Osteoblast (primary cell): ENCODE results near the gene SLC25A22. TPM values are rescaled to one million over a fixed set of nuclear protein-coding genes. Genes with fewer than 3 reads are reported as not detected.

ENCODE experiments used
- DNase-seq: peaks from one replicate; pipeline ENCODE4 v3.0.0; 2011; ENCODE audit warnings: low spot score, mixed read lengths; ENCODE audit not compliant: insufficient read length; ENCODE audit errors: missing footprints
- H2AFZ ChIP-seq: 2 replicates; pipeline ENCODE4 v1.6.0; 2011; ENCODE audit warnings: mild to moderate bottlenecking, low read length
- H3K27ac ChIP-seq: 2 replicates; pipeline ENCODE4 v1.5.1; 2011; ENCODE audit warnings: mild to moderate bottlenecking, low read depth, low read length, moderate library complexity
- H3K27me3 ChIP-seq: 2 replicates; pipeline ENCODE4 v1.6.0; 2012; ENCODE audit warnings: mild to moderate bottlenecking, control low read depth, inconsistent platforms, low read length, moderate library complexity; ENCODE audit not compliant: insufficient read depth
- H3K36me3 ChIP-seq: 2 replicates; pipeline ENCODE4 v1.5.1; 2011; ENCODE audit warnings: mild to moderate bottlenecking, low read length, control low read depth, moderate library complexity; ENCODE audit not compliant: insufficient read depth
- H3K4me1 ChIP-seq: 2 replicates; pipeline ENCODE4 v1.5.1; 2011; ENCODE audit warnings: mild to moderate bottlenecking, low read length, control low read depth, moderate library complexity; ENCODE audit not compliant: insufficient read depth
- H3K4me2 ChIP-seq: 2 replicates; pipeline ENCODE4 v1.6.0; 2011; ENCODE audit warnings: mild to moderate bottlenecking, low read length; ENCODE audit not compliant: insufficient read depth
- H3K4me3 ChIP-seq: fragments of 200-600 bp; sonication (generic); 3 replicates; pipeline ENCODE4 v1.5.1; 2012; ENCODE audit warnings: mild to moderate bottlenecking, low read length, inconsistent platforms; ENCODE audit not compliant: insufficient read depth
- H3K79me2 ChIP-seq: 2 replicates; pipeline ENCODE4 v1.6.0; 2012; ENCODE audit warnings: mild to moderate bottlenecking, low read length, control low read depth, inconsistent platforms; ENCODE audit not compliant: insufficient read depth
- H3K9me3 ChIP-seq: 2 replicates; pipeline ENCODE4 v1.5.1; 2011; ENCODE audit warnings: low read depth, low read length, control low read depth
- H4K20me1 ChIP-seq: 2 replicates; pipeline ENCODE4 v1.6.0; 2012; ENCODE audit warnings: mild to moderate bottlenecking, low read length, control low read depth; ENCODE audit not compliant: insufficient read depth
- CTCF ChIP-seq: IDR thresholded peaks from 2 replicates; pipeline ENCODE4 v1.5.1; 2011; ENCODE audit warnings: mild to moderate bottlenecking, low read depth, low read length, moderate library complexity; ENCODE audit errors: extremely low read depth
- total RNA-seq: library from RNA; depleted of rRNA; stranded (reverse); fragments of >200 nt; gene quantifications from 2 replicates; pipeline ENCODE4 v1.2.3, GENCODE V29; 2012

Gene SLC25A22
- total RNA-seq, 1 donor = 9.0 TPM

GRCh38 chr11:826227-826621 is 28.1 kb upstream of the SLC25A22 start:
- no peak overlapping the region for H3K27ac ChIP-seq
- no peak overlapping the region for H2AFZ ChIP-seq
- no peaks in the 10 kb centered on the region for H3K27me3 ChIP-seq
- peaks cover 13% of the 10 kb centered on the region for H3K36me3 ChIP-seq
- H3K4me1 ChIP-seq = peaks cover 35% of the 10 kb centered on the region
- peaks cover 32% of the 10 kb centered on the region for H4K20me1 ChIP-seq
- peaks cover 14% of the 10 kb centered on the region for H3K79me2 ChIP-seq
- H3K4me2 ChIP-seq = no peak overlapping the region
- no peak overlapping the region for H3K4me3 ChIP-seq
- no peak for DNase-seq
- TF ChIP-seq CTCF = no peak
- H3K9me3 ChIP-seq = no peaks in the 10 kb centered on the region

- no peak overlapping the region for H3K4me3 ChIP-seq
- no peaks in the 10 kb centered on the region for H3K9me3 ChIP-seq
- peaks cover 35% of the 10 kb centered on the region for H3K4me1 ChIP-seq
- TF ChIP-seq CTCF = no peak
- H3K27me3 ChIP-seq = no peaks in the 10 kb centered on the region
- no peak overlapping the region for H3K4me2 ChIP-seq
- DNase-seq = no peak
- H2AFZ ChIP-seq = no peak overlapping the region
- no peak overlapping the region for H3K27ac ChIP-seq
- H3K79me2 ChIP-seq = peaks cover 20% of the 10 kb centered on the region
- H3K36me3 ChIP-seq = peaks cover 13% of the 10 kb centered on the region
- H4K20me1 ChIP-seq = peaks cover 35% of the 10 kb centered on the region
Observed at GRCh38 chr11:825366-826226, 27.5 kb upstream of the SLC25A22 start.

DNA sequence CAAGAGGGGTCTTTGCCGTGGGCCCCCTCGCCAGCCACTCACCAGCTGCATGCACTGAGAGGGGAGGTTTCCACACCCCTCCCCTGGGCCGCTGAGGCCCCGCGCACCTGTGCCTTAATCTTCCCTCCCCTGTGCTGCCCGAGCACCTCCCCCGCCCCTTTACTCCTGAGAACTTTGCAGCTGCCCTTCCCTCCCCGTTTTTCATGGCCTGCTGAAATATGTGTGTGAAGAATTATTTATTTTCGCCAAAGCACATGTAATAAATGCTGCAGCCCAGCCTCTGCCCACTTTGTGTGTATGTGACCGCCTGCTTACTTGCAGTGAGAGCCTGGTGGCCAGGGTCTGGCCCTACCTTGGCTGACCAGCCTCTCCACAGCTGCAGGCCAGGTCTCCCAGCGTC is 26.9 kb upstream of the SLC25A22 start:
- TF ChIP-seq CTCF = no peak
- peaks cover 38% of the 10 kb centered on the region for H4K20me1 ChIP-seq
- H3K79me2 ChIP-seq = peaks cover 27% of the 10 kb centered on the region
- H3K4me2 ChIP-seq = no peak overlapping the region
- peaks cover 13% of the 10 kb centered on the region for H3K36me3 ChIP-seq
- no peak for DNase-seq
- no peaks in the 10 kb centered on the region for H3K27me3 ChIP-seq
- H3K4me3 ChIP-seq = no peak overlapping the region
- H3K4me1 ChIP-seq = peaks cover 35% of the 10 kb centered on the region
- no peak overlapping the region for H3K27ac ChIP-seq
- H3K9me3 ChIP-seq = no peaks in the 10 kb centered on the region
- H2AFZ ChIP-seq = no peak overlapping the region

- H3K27ac ChIP-seq = no peak overlapping the region
- no peak for DNase-seq
- no peaks in the 10 kb centered on the region for H3K9me3 ChIP-seq
- H3K4me1 ChIP-seq = peaks cover 29% of the 10 kb centered on the region
- no peak overlapping the region for H3K4me3 ChIP-seq
- no peaks in the 10 kb centered on the region for H3K27me3 ChIP-seq
- no peak overlapping the region for H3K4me2 ChIP-seq
- no peak overlapping the region for H2AFZ ChIP-seq
- peaks cover 13% of the 10 kb centered on the region for H3K36me3 ChIP-seq
- TF ChIP-seq CTCF = no peak
- H3K79me2 ChIP-seq = peaks cover 31% of the 10 kb centered on the region
- H4K20me1 ChIP-seq = peaks cover 38% of the 10 kb centered on the region
Observed at GRCh38 chr11:824292-824880, 26.3 kb upstream of the SLC25A22 start.
